Neutrophil (primary cell): ENCODE data around the gene ABL1.

Experiments
- H3K27ac ChIP-seq: fragments of 200-600 bp; sonication (generic); 2 replicates; pipeline ENCODE4 v1.5.1; 2016; ENCODE audit warnings: mild to moderate bottlenecking, moderate library complexity
- H3K27me3 ChIP-seq: fragments of 200-600 bp; sonication (generic); 2 replicates; pipeline ENCODE4 v1.6.0; 2016; ENCODE audit warnings: mild to moderate bottlenecking
- H3K36me3 ChIP-seq: fragments of 200-600 bp; sonication (generic); 2 replicates; pipeline ENCODE4 v1.5.1; 2017
- H3K4me1 ChIP-seq, 2 experiments: fragments of 200-600 bp in 1 of 2; sonication (generic) in 1 of 2; 1 replicate in 1 of 2; 2 replicates in 1 of 2; pipeline versions ENCODE4 v1.5.1 to v1.6.1; 2013 to 2016; ENCODE audit warnings: low read depth in 1 of 2, low read length in 1 of 2, mild to moderate bottlenecking in 1 of 2, moderate library complexity in 1 of 2; ENCODE audit not compliant: control insufficient read depth in 1 of 2, insufficient read depth in 1 of 2
- H3K4me3 ChIP-seq, 2 experiments: fragments of 200-600 bp in 1 of 2; sonication (generic) in 1 of 2; 1 replicate in 1 of 2; 2 replicates in 1 of 2; pipeline ENCODE4 v1.5.1; 2013 to 2016; ENCODE audit warnings: low read depth in 1 of 2, low read length in 1 of 2, mild to moderate bottlenecking in 1 of 2, moderate library complexity in 1 of 2
- H3K9me3 ChIP-seq: fragments of 200-600 bp; sonication (generic); 2 replicates; pipeline ENCODE4 v1.5.1; 2016
- CTCF ChIP-seq: fragments of 200-600 bp; sonication (generic); IDR thresholded peaks from 2 replicates; pipeline ENCODE4 v1.5.1; 2016; ENCODE audit warnings: antibody characterized with exemption

The ABL1 gene

GRCh38 chr9:130849356-130849755, 14.3 kb downstream of the ABL1 start:
- Histone ChIP-seq H3K36me3 (no peaks in the 10 kb centered on the region), H3K27me3 (no peaks in the 10 kb centered on the region), H3K4me1 (peaks cover 9 to 13% of the 10 kb centered on the region in 2 experiments), H3K27ac (no peak overlapping the region), H3K9me3 (no peaks in the 10 kb centered on the region), H3K4me3 (no peak overlapping the region)
- TF ChIP-seq CTCF = no peak

GRCh38 chr9:130852801-130853200, 17.7 kb downstream of the ABL1 start:
- Histone ChIP-seq H3K9me3 (no peaks in the 10 kb centered on the region), H3K36me3 (peaks cover 22% of the 10 kb centered on the region), H3K27ac (no peak overlapping the region), H3K4me3 (no peak overlapping the region), H3K27me3 (no peaks in the 10 kb centered on the region), H3K4me1 (peaks cover under 1 to 2% of the 10 kb centered on the region in 2 experiments)
- no peak for TF ChIP-seq CTCF

GRCh38 chr9:130854092-130854491, 19.0 kb downstream of the ABL1 start:
- H3K4me1 ChIP-seq = no peaks in the 10 kb centered on the region
- no peak overlapping the region for H3K27ac ChIP-seq
- no peak for TF ChIP-seq CTCF
- H3K36me3 ChIP-seq = peaks cover 22% of the 10 kb centered on the region
- H3K4me3 ChIP-seq = no peak overlapping the region
- H3K9me3 ChIP-seq = no peaks in the 10 kb centered on the region
- H3K27me3 ChIP-seq = no peaks in the 10 kb centered on the region

- H3K27me3 ChIP-seq = no peaks in the 10 kb centered on the region
- no peak overlapping the region for H3K4me3 ChIP-seq
- no peak for TF ChIP-seq CTCF
- peaks cover 23% of the 10 kb centered on the region for H3K36me3 ChIP-seq
- H3K27ac ChIP-seq = no peak overlapping the region
- no peaks in the 10 kb centered on the region for H3K9me3 ChIP-seq
- H3K4me1 ChIP-seq = no peaks in the 10 kb centered on the region
These were observed 19.8 kb downstream of the ABL1 start for GRCh38 chr9:130854835-130855234.

- Histone ChIP-seq H3K9me3 (no peaks in the 10 kb centered on the region), H3K36me3 (peaks cover 26% of the 10 kb centered on the region), H3K27ac (no peak overlapping the region), H3K4me3 (no peak overlapping the region), H3K4me1 (no peaks in the 10 kb centered on the region), H3K27me3 (no peaks in the 10 kb centered on the region)
- TF ChIP-seq CTCF = no peak
These were observed 21.4 kb downstream of the ABL1 start for GRCh38 chr9:130856474-130856873.
